Bronchial epithelial cell (primary cell): ENCODE measurements around the gene CYTH4. TPM values are rescaled to one million over a fixed set of nuclear protein-coding genes. Genes with fewer than 3 reads are reported as not detected.

ENCODE experiments used
- DNase-seq: peaks from one replicate; pipeline ENCODE4 v3.0.0-alpha.2; 2010; ENCODE audit warnings: low read depth
- FAIRE-seq: peaks from 2 replicates; lab custom pipeline; 2011; peaks lifted over from hg19 to GRCh38; lab: Jason Lieb, UNC
- H3K27me3 ChIP-seq: 2 replicates; pipeline ENCODE4 v1.5.1; 2011; ENCODE audit warnings: low read length; ENCODE audit not compliant: control insufficient read depth, insufficient read depth
- H3K36me3 ChIP-seq: 2 replicates; pipeline ENCODE4 v1.5.1; 2011; ENCODE audit warnings: low read length; ENCODE audit not compliant: control insufficient read depth, insufficient read depth
- H3K4me3 ChIP-seq: 2 replicates; pipeline ENCODE4 v1.5.1; 2011; ENCODE audit warnings: mild to moderate bottlenecking, low read depth, low read length, control low read depth
- CTCF ChIP-seq: IDR thresholded peaks from 2 replicates; pipeline ENCODE4 v1.5.1; 2011; ENCODE audit warnings: mild to moderate bottlenecking, moderate library complexity, low read length, control low read depth, inconsistent platforms; ENCODE audit not compliant: insufficient read depth, severe bottlenecking
- total RNA-seq: library from RNA; depleted of rRNA; stranded (reverse); fragments of >200 nt; gene quantifications from 2 replicates; pipeline ENCODE4 v1.2.1, GENCODE V29; 2014

Gene CYTH4
- total RNA-seq, 1 donor from 2014 or later, result not detected

GRCh38 chr22:37338539-37339246 is 56.4 kb downstream of the CYTH4 start:
- no peak for TF ChIP-seq CTCF
- no peak for DNase-seq
- Histone ChIP-seq H3K27me3 (peaks cover 3% of the 10 kb centered on the region), H3K4me3 (no peak overlapping the region), H3K36me3 (no peaks in the 10 kb centered on the region)
- FAIRE-seq, result peak; percentile 73

GRCh38 chr22:37340331-37341262 is 58.3 kb downstream of the CYTH4 start:
- Histone ChIP-seq H3K36me3 (no peaks in the 10 kb centered on the region), H3K4me3 (no peak overlapping the region), H3K27me3 (peaks cover 3% of the 10 kb centered on the region)
- no peak for TF ChIP-seq CTCF
- DNase-seq (no peak), FAIRE-seq (no peak)

DNA sequence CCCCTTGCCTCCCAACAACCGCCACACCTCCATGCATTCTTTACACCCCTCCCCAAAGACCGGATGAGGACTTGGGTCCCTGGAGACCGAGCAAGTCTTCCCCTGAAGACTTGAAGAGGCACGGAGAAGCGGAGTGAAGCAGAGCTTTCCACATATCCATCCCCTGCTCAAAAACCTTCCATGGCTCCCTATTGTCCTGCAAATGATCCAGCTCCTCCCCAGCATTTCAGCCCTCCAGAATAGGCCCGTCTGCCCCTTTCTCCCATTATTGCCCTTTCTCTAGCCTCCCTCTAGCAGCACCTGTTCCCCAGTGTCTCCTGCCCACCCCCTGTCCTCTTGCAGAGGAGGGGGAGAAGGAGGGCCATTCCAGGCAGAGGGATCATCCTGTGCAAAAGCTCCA is 59.8 kb downstream of the CYTH4 start:
- DNase-seq (no peak), FAIRE-seq (no peak)
- no peak for TF ChIP-seq CTCF
- Histone ChIP-seq H3K36me3 (no peaks in the 10 kb centered on the region), H3K27me3 (peaks cover 3% of the 10 kb centered on the region), H3K4me3 (no peak overlapping the region)

DNA sequence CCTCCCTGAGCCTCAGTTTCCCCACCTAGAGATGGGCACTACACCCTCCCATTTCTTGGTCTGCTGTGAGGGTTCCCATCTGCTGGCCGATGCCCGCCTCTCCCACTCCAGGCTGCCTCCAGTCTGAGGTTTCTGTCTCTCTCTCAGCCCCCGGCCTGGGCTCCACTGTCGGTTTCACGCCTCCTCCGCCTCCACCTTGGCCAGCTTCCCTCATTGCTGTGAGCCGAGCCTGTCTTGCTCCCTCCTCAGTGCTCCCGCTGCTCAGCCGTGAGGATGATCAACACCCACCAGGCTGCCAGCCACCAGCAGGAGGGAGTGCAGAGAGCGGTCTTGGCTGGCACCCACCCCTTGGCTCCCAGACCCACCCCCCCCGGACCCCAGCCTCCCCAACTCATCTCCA is 61.0 kb downstream of the CYTH4 start:
- FAIRE-seq (no peak), DNase-seq (no peak)
- Histone ChIP-seq H3K4me3 (no peak overlapping the region), H3K36me3 (no peaks in the 10 kb centered on the region), H3K27me3 (peaks cover 3% of the 10 kb centered on the region)
- TF ChIP-seq CTCF, result no peak

GRCh38 chr22:37343863-37344734 is 61.8 kb downstream of the CYTH4 start:
- FAIRE-seq (no peak), DNase-seq (no peak)
- H3K4me3 ChIP-seq, result no peak overlapping the region
- TF ChIP-seq CTCF, result no peak
- H3K36me3 ChIP-seq, result no peaks in the 10 kb centered on the region
- H3K27me3 ChIP-seq, result peaks cover 3% of the 10 kb centered on the region
